ENCODE results near the gene IFT52.
"Not testable (repeated sequence)": the region's sequence is repeated elsewhere in the genome, so short reads cannot be mapped to it uniquely, and the experiment has no call there.

The IFT52 gene

GRCh38 chr20:43583133-43583864 lies 7.4 kb upstream of the IFT52 start:
- Histone ChIP-seq H3K4me3 (ENCODE audit: low read depth in 1 of 2, low read length in 2 of 2) (no peak overlapping the region), H3K36me3 (ENCODE audit: control insufficient read depth in 1 of 2, insufficient read depth in 2 of 2, low read length in 2 of 2) (peaks cover 12 to 41% of the 10 kb centered on the region in 2 donors), H3K9me3 (ENCODE audit: control insufficient read depth in 1 of 2, low read length in 2 of 2) (no peaks in the 10 kb centered on the region), H3K9ac (ENCODE audit: low read depth in 1 of 2, low read length in 2 of 2) (no peak overlapping the region), H3K4me1 (ENCODE audit: control insufficient read depth in 1 of 2, insufficient read depth in 2 of 2, low read length in 2 of 2) (no peaks in the 10 kb centered on the region), H3K27me3 (ENCODE audit: control insufficient read depth in 1 of 2, insufficient read depth in 2 of 2, low read length in 2 of 2) (no peaks in the 10 kb centered on the region), H3K27ac (ENCODE audit: low read depth, low read length) (no peak overlapping the region)

- H3K4me1 ChIP-seq (ENCODE audit: control insufficient read depth in 1 of 2, insufficient read depth in 2 of 2, low read length in 2 of 2), result no peaks in the 10 kb centered on the region
- H3K4me3 ChIP-seq (ENCODE audit: low read depth in 1 of 2, low read length in 2 of 2), result no peak overlapping the region
- H3K9me3 ChIP-seq (ENCODE audit: control insufficient read depth in 1 of 2, low read length in 2 of 2), result no peaks in the 10 kb centered on the region
- no peak overlapping the region for H3K9ac ChIP-seq (ENCODE audit: low read depth in 1 of 2, low read length in 2 of 2)
- H3K27me3 ChIP-seq (ENCODE audit: control insufficient read depth in 1 of 2, insufficient read depth in 2 of 2, low read length in 2 of 2), result no peaks in the 10 kb centered on the region
- peaks cover 12 to 37% of the 10 kb centered on the region in 2 donors for H3K36me3 ChIP-seq (ENCODE audit: control insufficient read depth in 1 of 2, insufficient read depth in 2 of 2, low read length in 2 of 2)
- H3K27ac ChIP-seq (ENCODE audit: low read depth, low read length), result no peak overlapping the region
These were observed 6.7 kb upstream of the IFT52 start for GRCh38 chr20:43583982-43584432.

GRCh38 chr20:43584448-43585136 lies 6.1 kb upstream of the IFT52 start:
- Histone ChIP-seq H3K4me1 (ENCODE audit: control insufficient read depth in 1 of 2, insufficient read depth in 2 of 2, low read length in 2 of 2) (no peaks in the 10 kb centered on the region), H3K36me3 (ENCODE audit: control insufficient read depth in 1 of 2, insufficient read depth in 2 of 2, low read length in 2 of 2) (peaks cover 9 to 36% of the 10 kb centered on the region in 2 donors), H3K27me3 (ENCODE audit: control insufficient read depth in 1 of 2, insufficient read depth in 2 of 2, low read length in 2 of 2) (no peaks in the 10 kb centered on the region), H3K9me3 (ENCODE audit: control insufficient read depth in 1 of 2, low read length in 2 of 2) (no peaks in the 10 kb centered on the region), H3K27ac (ENCODE audit: low read depth, low read length) (no peak overlapping the region), H3K9ac (ENCODE audit: low read depth in 1 of 2, low read length in 2 of 2) (no peak overlapping the region), H3K4me3 (ENCODE audit: low read depth in 1 of 2, low read length in 2 of 2) (no peak overlapping the region)

GRCh38 chr20:43586641-43587040 lies 4.1 kb upstream of the IFT52 start:
- no peak overlapping the region for H3K27ac ChIP-seq (ENCODE audit: low read depth, low read length)
- no peaks in the 10 kb centered on the region for H3K27me3 ChIP-seq (ENCODE audit: control insufficient read depth in 1 of 2, insufficient read depth in 2 of 2, low read length in 2 of 2)
- no peak overlapping the region for H3K4me3 ChIP-seq (ENCODE audit: low read depth in 1 of 2, low read length in 2 of 2)
- H3K4me1 ChIP-seq (ENCODE audit: control insufficient read depth in 1 of 2, insufficient read depth in 2 of 2, low read length in 2 of 2), result peaks cover 4 to 10% of the 10 kb centered on the region in 2 donors
- H3K36me3 ChIP-seq (ENCODE audit: control insufficient read depth in 1 of 2, insufficient read depth in 2 of 2, low read length in 2 of 2), result peaks cover 4 to 29% of the 10 kb centered on the region in 2 donors
- no peaks in the 10 kb centered on the region for H3K9me3 ChIP-seq (ENCODE audit: control insufficient read depth in 1 of 2, low read length in 2 of 2)
- H3K9ac ChIP-seq (ENCODE audit: low read depth in 1 of 2, low read length in 2 of 2), result no peak overlapping the region

- H3K27me3 ChIP-seq (ENCODE audit: control insufficient read depth in 1 of 2, insufficient read depth in 2 of 2, low read length in 2 of 2); H3K4me3 ChIP-seq (ENCODE audit: low read depth in 1 of 2, low read length in 2 of 2); H3K4me1 ChIP-seq (ENCODE audit: control insufficient read depth in 1 of 2, insufficient read depth in 2 of 2, low read length in 2 of 2); H3K27ac ChIP-seq (ENCODE audit: low read depth, low read length); H3K9ac ChIP-seq (ENCODE audit: low read depth in 1 of 2, low read length in 2 of 2); H3K9me3 ChIP-seq (ENCODE audit: control insufficient read depth in 1 of 2, low read length in 2 of 2): not testable (repeated sequence)
- H3K36me3 ChIP-seq (ENCODE audit: control insufficient read depth in 1 of 2, insufficient read depth in 2 of 2, low read length in 2 of 2), result peaks cover 4 to 20% of the 10 kb centered on the region in 2 donors
These were observed 2.2 kb upstream of the IFT52 start for GRCh38 chr20:43588526-43588925.

GRCh38 chr20:43590036-43590391 lies 723 bp upstream of the IFT52 start:
- peak overlapping the region; percentile 11 for H3K27ac ChIP-seq (ENCODE audit: low read depth, low read length)
- peaks cover 4 to 11% of the 10 kb centered on the region in 2 donors for H3K36me3 ChIP-seq (ENCODE audit: control insufficient read depth in 1 of 2, insufficient read depth in 2 of 2, low read length in 2 of 2)
- peak overlapping the region; percentile 25 to 56 for H3K9ac ChIP-seq (ENCODE audit: low read depth in 1 of 2, low read length in 2 of 2)
- H3K9me3 ChIP-seq (ENCODE audit: control insufficient read depth in 1 of 2, low read length in 2 of 2), result no peaks in the 10 kb centered on the region
- peak overlapping the region; percentile 74 to 93 for H3K4me3 ChIP-seq (ENCODE audit: low read depth in 1 of 2, low read length in 2 of 2)
- peaks cover 4 to 10% of the 10 kb centered on the region in 2 donors for H3K4me1 ChIP-seq (ENCODE audit: control insufficient read depth in 1 of 2, insufficient read depth in 2 of 2, low read length in 2 of 2)
- H3K27me3 ChIP-seq (ENCODE audit: control insufficient read depth in 1 of 2, insufficient read depth in 2 of 2, low read length in 2 of 2), result no peaks in the 10 kb centered on the region

- not testable (repeated sequence) for H3K9me3 ChIP-seq (ENCODE audit: control insufficient read depth in 1 of 2, low read length in 2 of 2); H3K4me1 ChIP-seq (ENCODE audit: control insufficient read depth in 1 of 2, insufficient read depth in 2 of 2, low read length in 2 of 2); H3K4me3 ChIP-seq (ENCODE audit: low read depth in 1 of 2, low read length in 2 of 2); H3K27ac ChIP-seq (ENCODE audit: low read depth, low read length); H3K27me3 ChIP-seq (ENCODE audit: control insufficient read depth in 1 of 2, insufficient read depth in 2 of 2, low read length in 2 of 2); H3K9ac ChIP-seq (ENCODE audit: low read depth in 1 of 2, low read length in 2 of 2)
- peaks cover 17 to 21% of the 10 kb centered on the region in 2 donors for H3K36me3 ChIP-seq (ENCODE audit: control insufficient read depth in 1 of 2, insufficient read depth in 2 of 2, low read length in 2 of 2)
These were observed 11.2 kb downstream of the IFT52 start for GRCh38 chr20:43601960-43602359.

GRCh38 chr20:43603124-43603523 lies 12.4 kb downstream of the IFT52 start:
- H3K36me3 ChIP-seq (ENCODE audit: control insufficient read depth in 1 of 2, insufficient read depth in 2 of 2, low read length in 2 of 2), result peaks cover 17 to 21% of the 10 kb centered on the region in 2 donors
- no peaks in the 10 kb centered on the region for H3K9me3 ChIP-seq (ENCODE audit: control insufficient read depth in 1 of 2, low read length in 2 of 2)
- H3K9ac ChIP-seq (ENCODE audit: low read depth in 1 of 2, low read length in 2 of 2), result no peak overlapping the region
- H3K27me3 ChIP-seq (ENCODE audit: control insufficient read depth in 1 of 2, insufficient read depth in 2 of 2, low read length in 2 of 2), result no peaks in the 10 kb centered on the region
- H3K27ac ChIP-seq (ENCODE audit: low read depth, low read length), result no peak overlapping the region
- H3K4me1 ChIP-seq (ENCODE audit: control insufficient read depth in 1 of 2, insufficient read depth in 2 of 2, low read length in 2 of 2), result no peaks in the 10 kb centered on the region
- no peak overlapping the region for H3K4me3 ChIP-seq (ENCODE audit: low read depth in 1 of 2, low read length in 2 of 2)

GRCh38 chr20:43605715-43606114 lies 15.0 kb downstream of the IFT52 start:
- Histone ChIP-seq H3K4me3 (ENCODE audit: low read depth in 1 of 2, low read length in 2 of 2) (no peak overlapping the region), H3K9me3 (ENCODE audit: control insufficient read depth in 1 of 2, low read length in 2 of 2) (no peaks in the 10 kb centered on the region), H3K27ac (ENCODE audit: low read depth, low read length) (no peak overlapping the region), H3K36me3 (ENCODE audit: control insufficient read depth in 1 of 2, insufficient read depth in 2 of 2, low read length in 2 of 2) (peaks cover 7 to 14% of the 10 kb centered on the region in 2 donors), H3K9ac (ENCODE audit: low read depth in 1 of 2, low read length in 2 of 2) (no peak overlapping the region), H3K4me1 (ENCODE audit: control insufficient read depth in 1 of 2, insufficient read depth in 2 of 2, low read length in 2 of 2) (no peaks in the 10 kb centered on the region), H3K27me3 (ENCODE audit: control insufficient read depth in 1 of 2, insufficient read depth in 2 of 2, low read length in 2 of 2) (no peaks in the 10 kb centered on the region)

- H3K4me1 ChIP-seq (ENCODE audit: control insufficient read depth in 1 of 2, insufficient read depth in 2 of 2, low read length in 2 of 2); H3K27ac ChIP-seq (ENCODE audit: low read depth, low read length); H3K9ac ChIP-seq (ENCODE audit: low read depth in 1 of 2, low read length in 2 of 2); H3K27me3 ChIP-seq (ENCODE audit: control insufficient read depth in 1 of 2, insufficient read depth in 2 of 2, low read length in 2 of 2); H3K4me3 ChIP-seq (ENCODE audit: low read depth in 1 of 2, low read length in 2 of 2); H3K9me3 ChIP-seq (ENCODE audit: control insufficient read depth in 1 of 2, low read length in 2 of 2): not testable (repeated sequence)
- peaks cover 7 to 14% of the 10 kb centered on the region in 2 donors for H3K36me3 ChIP-seq (ENCODE audit: control insufficient read depth in 1 of 2, insufficient read depth in 2 of 2, low read length in 2 of 2)
These were observed 16.5 kb downstream of the IFT52 start for GRCh38 chr20:43607278-43607677.
